Fibroblast of lung (primary cell): ENCODE measurements around the gene ZC3H10. TPM values are rescaled to one million over a fixed set of nuclear protein-coding genes. Genes with fewer than 3 reads are reported as not detected.
A peak's percentile ranks its signal among the peaks of the same experiment; 100 is the strongest.

Experiments
- DNase-seq, 2 donors: peaks; one replicate each; pipeline versions ENCODE4 v3.0.0 to v3.0.0-alpha.2; 2010; ENCODE audit warnings: low read depth in 2 of 2
- H2AFZ ChIP-seq: 2 replicates; pipeline ENCODE4 v1.5.1; 2012; ENCODE audit warnings: low read length, control low read depth, inconsistent platforms
- H3K27ac ChIP-seq: 2 replicates; pipeline ENCODE4 v1.5.1; 2011; ENCODE audit warnings: low read length, control low read depth; ENCODE audit not compliant: insufficient read depth
- H3K27me3 ChIP-seq: 2 replicates; pipeline ENCODE4 v1.5.1; 2011; ENCODE audit warnings: mild to moderate bottlenecking, low read length; ENCODE audit not compliant: control insufficient read depth, insufficient read depth
- H3K36me3 ChIP-seq: 2 replicates; pipeline ENCODE4 v1.5.1; 2011; ENCODE audit warnings: low read length; ENCODE audit not compliant: control insufficient read depth, insufficient read depth
- H3K4me1 ChIP-seq: 2 replicates; pipeline ENCODE4 v1.5.1; 2011; ENCODE audit warnings: low read length; ENCODE audit not compliant: control insufficient read depth, insufficient read depth; ENCODE audit errors: extremely low read depth
- H3K4me2 ChIP-seq: 2 replicates; pipeline ENCODE4 v1.5.1; 2011; ENCODE audit warnings: low read length, control low read depth; ENCODE audit not compliant: insufficient read depth; ENCODE audit errors: extremely low read depth
- H3K4me3 ChIP-seq, 4 experiments: fragments of 200-600 bp in 1 of 4; sonication (generic) in 1 of 4; replicated peaks in 1 of 4; 2 replicates each; pipeline ENCODE4 v1.5.1; 2011 to 2016; ENCODE audit warnings: low read length in 4 of 4, low read depth in 3 of 4, mild to moderate bottlenecking in 3 of 4, control low read depth in 2 of 4, inconsistent platforms in 1 of 4, mixed read lengths in 1 of 4; ENCODE audit not compliant: insufficient read depth in 1 of 4; ENCODE audit errors: control extremely low read depth in 1 of 4
- H3K79me2 ChIP-seq: 2 replicates; pipeline ENCODE4 v1.5.1; 2012; ENCODE audit warnings: mild to moderate bottlenecking, low read length, inconsistent platforms; ENCODE audit not compliant: control insufficient read depth, insufficient read depth
- H3K9ac ChIP-seq: 2 replicates; pipeline ENCODE4 v1.5.1; 2011; ENCODE audit warnings: mild to moderate bottlenecking, low read length, control low read depth; ENCODE audit not compliant: insufficient read depth
- H3K9me3 ChIP-seq: 2 replicates; pipeline ENCODE4 v1.5.1; 2012; ENCODE audit warnings: low read depth, low read length; ENCODE audit not compliant: control insufficient read depth, insufficient read depth
- H4K20me1 ChIP-seq: 2 replicates; pipeline ENCODE4 v1.5.1; 2011; ENCODE audit warnings: low read length; ENCODE audit not compliant: control insufficient read depth, insufficient read depth; ENCODE audit errors: extremely low read depth
- CTCF ChIP-seq, 2 donors: IDR thresholded peaks in 1 of 2; conservative IDR thresholded peaks in 1 of 2; 1 replicate in 1 of 2; 2 replicates in 1 of 2; pipeline ENCODE4 v1.5.1; 2011 to 2012; ENCODE audit warnings: low read length in 2 of 2, control low read depth in 1 of 2, inconsistent platforms in 1 of 2, low read depth in 1 of 2, mild to moderate bottlenecking in 1 of 2
- EZH2 ChIP-seq: IDR thresholded peaks from 2 replicates; pipeline ENCODE4 v1.5.1; 2012; ENCODE audit warnings: low read length, control low read depth, mild to moderate bottlenecking; ENCODE audit errors: missing control alignments
- polyA plus RNA-seq, 2 donors: library from polyadenylated mRNA; depleted of rRNA in 1 of 2; stranded (reverse) in 1 of 2; unstranded in 1 of 2; fragments of >200 nt; gene quantifications; 2 replicates each; pipeline ENCODE4 v1.2.1, GENCODE V29; 2011 to 2012; ENCODE audit warnings: missing spikeins in 1 of 2
- total RNA-seq: library from RNA; depleted of rRNA; stranded (reverse); fragments of >200 nt; gene quantifications from 2 replicates; pipeline ENCODE4 v1.2.1, GENCODE V29; 2014

Gene ZC3H10
- total and polyA plus RNA-seq, 2 donors (not counting 1 experiment from before 2014, with no cell fraction given) = 1.9 to 5.6 TPM

GRCh38 chr12:56159482-56160192 is 41.6 kb downstream of the ZC3H10 start:
- Histone ChIP-seq H3K9ac (peak overlapping the region; percentile 88), H3K79me2 (peaks cover 39% of the 10 kb centered on the region), H3K4me3 (peak overlapping the region; percentile 53 to 97 (median 74)), H3K27me3 (no peaks in the 10 kb centered on the region), H3K9me3 (no peaks in the 10 kb centered on the region), H3K4me1 (peaks cover 14% of the 10 kb centered on the region), H2AFZ (no peak overlapping the region), H3K27ac (peak overlapping the region; percentile 95), H4K20me1 (peaks cover 1% of the 10 kb centered on the region), H3K36me3 (peaks cover 28% of the 10 kb centered on the region), H3K4me2 (peak overlapping the region; percentile 90)
- DNase-seq = no peak
- TF ChIP-seq EZH2 = no peak
- TF ChIP-seq CTCF (conservative IDR thresholded peaks at IDR 0.05 in 1 of 2, IDR thresholded peaks at IDR 0.05 in 1 of 2; ENCODE audit: low read depth in 1 of 2, low read length in 2 of 2) = no peak

- TF ChIP-seq EZH2 (no peak), CTCF (conservative IDR thresholded peaks at IDR 0.05 in 1 of 2, IDR thresholded peaks at IDR 0.05 in 1 of 2; ENCODE audit: low read depth in 1 of 2, low read length in 2 of 2) (no peak)
- H4K20me1 ChIP-seq = peaks cover 1% of the 10 kb centered on the region
- H3K9me3 ChIP-seq = no peaks in the 10 kb centered on the region
- peak overlapping the region; percentile 90 for H3K4me2 ChIP-seq
- H3K27ac ChIP-seq = peak overlapping the region; percentile 95
- H3K9ac ChIP-seq = peak overlapping the region; percentile 88
- peaks cover 28% of the 10 kb centered on the region for H3K36me3 ChIP-seq
- H3K79me2 ChIP-seq = peaks cover 39% of the 10 kb centered on the region
- H3K4me1 ChIP-seq = peaks cover 14% of the 10 kb centered on the region
- no peak overlapping the region for H2AFZ ChIP-seq
- no peaks in the 10 kb centered on the region for H3K27me3 ChIP-seq
- DNase-seq = peak in 1 of 2 donors; percentile 37
- H3K4me3 ChIP-seq = peak overlapping the region; percentile 53 to 97 (median 74)
Observed at GRCh38 chr12:56160193-56160763, 42.2 kb downstream of the ZC3H10 start.

GRCh38 chr12:56160894-56161689 is 43.0 kb downstream of the ZC3H10 start:
- peaks cover 34% of the 10 kb centered on the region for H3K36me3 ChIP-seq
- peaks cover 14% of the 10 kb centered on the region for H3K4me1 ChIP-seq
- peaks cover 39% of the 10 kb centered on the region for H3K79me2 ChIP-seq
- no peaks in the 10 kb centered on the region for H3K27me3 ChIP-seq
- no peak for DNase-seq
- H2AFZ ChIP-seq = no peak overlapping the region
- no peak for TF ChIP-seq CTCF (conservative IDR thresholded peaks at IDR 0.05 in 1 of 2, IDR thresholded peaks at IDR 0.05 in 1 of 2; ENCODE audit: low read depth in 1 of 2, low read length in 2 of 2)
- TF ChIP-seq EZH2 = no peak
- peak overlapping the region; percentile 95 for H3K27ac ChIP-seq
- peaks cover 1% of the 10 kb centered on the region for H4K20me1 ChIP-seq
- H3K4me3 ChIP-seq = peak overlapping the region; percentile 53 to 97 (median 74)
- H3K9me3 ChIP-seq = no peaks in the 10 kb centered on the region
- H3K4me2 ChIP-seq = peak overlapping the region; percentile 90
- H3K9ac ChIP-seq = peak overlapping the region; percentile 21
